Stimulated activated CD4-positive, alpha-beta T cell treated with anti-CD3 and anti-CD28 coated beads, Interleukin-15, amount 100 ng/mL, for 48 hours (primary cell): ENCODE measurements around the gene ZCCHC2.

ENCODE experiments used
- DNase-seq, 2 donors: peaks; one replicate each; pipeline ENCODE4 v3.0.0-alpha.2; 2020; ENCODE audit warnings: low read depth in 2 of 2

The ZCCHC2 gene

GRCh38 chr18:62537946-62538345, 15.1 kb downstream of the ZCCHC2 start:
- DNase-seq, result no peak

- DNase-seq, result no peak
Observed at GRCh38 chr18:62538881-62539280, 16.1 kb downstream of the ZCCHC2 start.

GRCh38 chr18:62539284-62540165, 16.7 kb downstream of the ZCCHC2 start:
- no peak for DNase-seq

DNA sequence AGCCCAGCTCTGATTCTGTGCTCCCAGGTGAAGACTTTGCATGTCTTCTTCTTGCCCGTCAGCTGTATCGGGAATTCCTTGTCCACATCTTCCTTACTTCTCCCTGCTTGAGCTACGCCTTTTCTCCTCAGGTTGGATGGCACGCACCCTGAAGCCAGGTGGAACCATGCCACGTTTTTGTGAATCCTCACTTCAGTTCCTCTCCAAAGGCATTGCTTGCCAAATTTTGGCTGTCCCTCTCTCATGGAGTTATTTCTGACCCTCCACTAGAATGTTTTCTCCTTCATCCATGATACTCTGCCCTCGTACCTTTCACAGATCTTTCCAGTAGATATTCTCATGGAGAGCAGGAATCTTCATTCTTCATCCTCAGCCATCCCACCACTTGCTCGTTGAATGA, 20.2 kb downstream of the ZCCHC2 start:
- no peak for DNase-seq

DNA sequence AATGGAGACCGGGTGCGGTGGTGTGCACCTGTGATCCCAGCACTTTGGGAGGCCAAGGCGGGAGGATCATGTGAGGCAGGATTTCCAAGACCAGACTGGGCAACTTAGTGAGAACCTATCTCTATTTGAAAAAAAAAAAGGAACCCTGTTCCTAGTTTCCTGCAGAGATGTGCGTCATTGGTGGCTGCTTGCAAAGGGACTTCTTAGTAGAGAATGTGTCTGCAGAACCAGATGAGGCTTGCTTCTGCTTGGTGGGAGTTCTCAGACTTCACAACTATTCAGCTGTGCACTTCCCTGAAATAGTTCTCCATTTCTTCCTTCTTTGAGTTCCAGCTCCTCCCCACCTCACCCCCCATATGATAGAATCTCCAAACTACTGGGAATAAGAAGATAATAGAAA, 22.3 kb downstream of the ZCCHC2 start:
- DNase-seq, result no peak

- DNase-seq, result no peak
Observed at GRCh38 chr18:62549755-62550154, 26.9 kb downstream of the ZCCHC2 start.

DNA sequence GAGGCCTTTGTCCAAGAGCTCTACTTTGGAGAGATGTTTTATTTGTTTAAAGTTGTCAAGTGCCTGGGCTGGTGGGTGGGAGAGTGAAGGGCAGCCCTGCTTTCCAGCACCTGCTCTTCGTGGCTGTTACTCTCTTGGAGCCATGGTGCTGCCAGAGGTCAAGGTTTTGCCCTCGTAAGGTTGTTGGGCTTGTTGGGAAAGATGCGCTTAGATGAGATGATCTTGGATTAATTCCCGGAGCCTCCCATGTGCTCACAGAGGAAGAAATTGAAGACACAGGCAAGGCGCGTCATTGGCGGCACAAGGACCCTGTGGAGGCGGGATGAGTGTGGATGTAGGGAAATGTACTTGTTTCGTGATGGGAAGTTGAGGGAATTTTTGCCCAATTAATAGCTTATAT, 27.9 kb downstream of the ZCCHC2 start:
- DNase-seq, result no peak

DNA sequence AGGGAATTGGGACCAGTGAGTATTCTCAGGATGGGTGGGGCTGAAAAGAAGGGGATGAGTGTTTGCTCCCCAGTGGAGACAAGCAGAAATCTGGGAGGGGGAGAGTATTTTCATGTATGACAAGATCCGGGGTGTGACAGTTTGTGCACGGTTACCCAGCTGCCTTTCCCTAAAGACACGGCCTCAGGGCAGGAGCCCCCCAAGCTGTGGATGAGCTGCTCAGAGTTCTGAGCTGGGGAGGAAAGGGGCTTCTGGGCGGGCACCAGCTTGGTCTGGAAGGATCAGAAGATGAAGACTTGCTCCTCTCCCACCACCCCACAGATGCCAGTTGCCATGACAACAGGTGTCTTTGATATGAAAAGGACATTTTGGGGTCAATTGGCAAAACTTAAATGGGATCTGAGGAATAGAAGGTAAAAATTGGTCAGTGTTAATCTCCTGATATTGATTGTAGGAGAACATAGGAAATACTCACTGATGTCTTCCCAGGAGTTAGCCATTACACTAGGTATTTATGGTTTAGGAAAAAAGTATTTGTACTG, 29.2 kb downstream of the ZCCHC2 start:
- DNase-seq, result no peak

DNA sequence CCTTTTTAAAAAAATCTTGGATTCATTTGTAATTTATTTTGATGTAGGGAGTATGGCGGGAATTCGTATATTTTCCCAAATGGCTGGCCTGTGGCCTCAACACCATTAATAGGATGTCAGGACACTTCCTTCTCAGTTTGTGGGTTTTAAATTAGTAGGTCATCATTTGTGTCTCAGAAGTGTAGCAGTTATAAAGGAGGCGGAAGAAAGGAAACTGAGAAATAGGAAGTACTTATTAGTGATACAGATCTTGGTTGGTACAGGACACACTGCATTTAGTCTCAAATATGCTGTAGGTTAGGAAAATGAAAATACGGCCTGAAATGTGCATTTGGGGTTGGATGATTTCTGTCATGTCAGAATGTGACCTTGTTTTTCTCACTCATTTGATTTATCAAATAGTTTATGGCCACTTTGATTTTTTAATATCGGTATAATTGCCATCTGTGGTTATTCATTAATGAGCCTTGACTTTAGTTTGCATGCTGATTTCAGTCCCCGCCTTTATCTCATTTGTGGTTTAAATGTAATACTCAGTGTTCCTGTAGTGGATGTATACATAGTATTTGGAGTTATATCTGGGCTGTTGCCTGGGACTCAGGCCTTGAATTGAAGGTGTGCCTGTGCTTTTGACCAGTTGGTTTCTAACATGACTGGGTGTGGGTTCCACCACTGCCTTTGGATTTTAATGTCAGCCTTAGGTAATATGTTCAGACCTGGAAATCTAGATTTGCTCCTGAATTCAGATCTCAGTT, 31.4 kb downstream of the ZCCHC2 start:
- DNase-seq, result no peak

GRCh38 chr18:62555135-62555534, 32.3 kb downstream of the ZCCHC2 start:
- DNase-seq, result no peak

- no peak for DNase-seq
Observed at GRCh38 chr18:62556397-62556796, 33.6 kb downstream of the ZCCHC2 start.

GRCh38 chr18:62558015-62558663, 35.3 kb downstream of the ZCCHC2 start:
- no peak for DNase-seq

- DNase-seq, result no peak
Observed at GRCh38 chr18:62564044-62564443, 41.2 kb downstream of the ZCCHC2 start.

DNA sequence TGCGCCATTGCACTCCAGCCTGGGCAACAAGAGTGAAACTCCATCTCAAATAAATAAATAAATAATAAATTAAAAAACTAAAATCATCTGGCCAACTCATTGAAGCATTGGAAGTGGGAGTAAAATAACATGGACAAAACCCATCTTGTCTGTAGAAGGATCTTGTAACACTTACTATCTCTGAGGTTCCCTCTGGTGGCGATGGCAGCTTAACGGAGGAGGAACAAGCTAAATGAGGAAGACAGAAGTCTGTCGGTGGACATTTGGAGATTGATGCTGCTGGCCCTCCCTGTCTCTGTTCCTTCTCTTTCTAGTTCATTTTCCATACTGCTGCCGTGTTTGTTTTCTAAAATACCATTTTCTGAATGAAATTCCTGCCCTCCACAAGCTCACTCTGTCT, 43.4 kb downstream of the ZCCHC2 start:
- DNase-seq, result no peak

DNA sequence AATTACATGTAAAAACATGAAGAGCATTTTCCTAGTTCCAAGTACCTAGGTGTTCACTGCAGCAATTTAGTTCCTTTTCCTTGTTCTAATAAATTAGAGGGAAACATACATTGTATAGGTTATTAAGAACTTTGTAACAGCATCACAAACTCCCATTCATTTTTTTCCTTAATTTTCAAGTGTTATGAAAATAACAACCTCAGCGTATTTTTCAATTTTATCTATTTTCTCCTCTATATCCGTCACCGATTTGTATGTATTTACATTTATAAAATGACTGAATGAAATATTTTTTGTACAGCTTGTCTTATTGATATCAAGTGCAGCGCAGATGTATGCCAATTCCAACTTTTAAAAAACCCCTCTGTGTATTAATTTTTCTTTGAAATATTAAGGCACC, 44.0 kb downstream of the ZCCHC2 start:
- no peak for DNase-seq

DNA sequence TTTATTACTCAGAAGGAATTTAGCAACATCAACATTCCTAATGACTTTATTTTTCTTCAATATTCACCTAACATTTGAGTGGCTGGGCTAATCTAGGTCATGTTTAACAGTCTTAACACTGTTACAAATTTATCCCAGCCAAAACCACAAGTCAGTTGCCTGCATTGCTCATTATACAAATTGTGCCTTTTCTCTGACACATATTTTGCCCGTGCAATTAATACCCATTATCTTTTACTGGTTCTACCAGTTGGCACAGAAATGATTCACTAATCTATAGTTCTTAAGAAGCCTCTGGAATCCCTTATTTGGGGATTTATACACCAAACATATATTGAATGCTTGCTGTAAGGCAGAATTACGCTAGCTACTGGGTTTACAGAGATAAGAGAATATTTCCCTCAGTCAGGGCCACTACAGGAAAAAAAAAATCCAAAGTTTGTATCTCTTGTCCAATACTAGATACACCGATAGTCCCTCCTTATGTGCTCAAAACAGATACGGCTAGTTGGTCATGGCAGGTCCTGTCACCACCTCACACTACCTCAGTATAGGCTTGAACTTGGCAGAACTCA, 46.3 kb downstream of the ZCCHC2 start:
- no peak for DNase-seq

- no peak for DNase-seq
Observed at GRCh38 chr18:62571037-62571436, 48.2 kb downstream of the ZCCHC2 start.

- no peak for DNase-seq
Observed at GRCh38 chr18:62571648-62572047, 48.8 kb downstream of the ZCCHC2 start.

DNA sequence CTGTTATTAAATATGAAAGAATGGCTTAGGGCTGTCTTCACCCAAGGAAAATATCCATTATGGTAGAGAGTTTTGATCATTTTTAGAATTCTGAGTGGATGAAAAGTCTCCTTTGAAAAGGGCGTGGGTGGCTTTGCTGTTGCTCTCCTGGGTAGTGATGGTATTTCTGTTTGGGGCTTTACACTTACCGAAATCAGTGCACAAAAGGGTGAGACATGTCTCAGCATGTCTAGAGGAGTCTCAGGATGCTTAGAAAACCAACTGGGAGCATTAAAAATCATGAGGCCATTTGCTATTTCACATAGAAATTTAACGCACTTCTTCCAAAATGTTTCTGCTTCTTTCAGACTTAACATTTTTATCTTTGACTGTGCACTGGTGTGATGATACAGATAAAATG, 49.6 kb downstream of the ZCCHC2 start:
- DNase-seq, result no peak

GRCh38 chr18:62574776-62575175, 52.0 kb downstream of the ZCCHC2 start:
- DNase-seq, result no peak

DNA sequence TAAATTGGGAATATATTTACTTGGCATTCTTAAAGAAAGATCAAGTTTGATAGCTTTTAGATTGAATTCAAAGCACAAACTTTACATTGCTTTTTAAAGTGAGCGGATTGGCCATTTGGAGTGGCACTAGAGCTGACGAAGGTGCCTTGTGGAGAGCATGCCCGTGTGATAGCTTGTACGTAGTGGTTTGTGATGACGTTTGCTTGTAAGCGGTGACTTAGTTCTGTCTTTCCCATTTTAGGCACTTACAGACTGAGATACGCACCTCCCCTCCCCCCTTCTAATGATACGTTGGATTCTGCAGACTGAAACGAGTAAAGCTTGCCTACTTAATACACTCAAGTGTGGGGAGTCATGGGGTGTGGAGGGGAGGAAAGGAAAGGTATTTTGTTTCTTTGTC, 53.4 kb downstream of the ZCCHC2 start:
- DNase-seq, result no peak
